Ascending aorta (tissue), 2 donors: ENCODE results near the gene UGCG. TPM values are rescaled to one million over a fixed set of nuclear protein-coding genes. Genes with fewer than 3 reads are reported as not detected.

Source experiments
- DNase-seq, 2 donors: peaks; one replicate each; pipeline ENCODE4 v3.0.0-alpha.2; 2019; ENCODE audit warnings: low spot score in 2 of 2
- H3K27ac ChIP-seq, 2 donors: fragments of 200-600 bp; sonication (generic); one replicate each; pipeline ENCODE4 v1.5.1; 2016 to 2017; ENCODE audit warnings: mild to moderate bottlenecking in 1 of 2
- H3K27me3 ChIP-seq: fragments of 200-600 bp; sonication (generic); one replicate; pipeline ENCODE4 v1.5.1; 2017
- H3K36me3 ChIP-seq, 2 donors: fragments of 200-600 bp; sonication (generic); one replicate each; pipeline ENCODE4 v1.5.1; 2016
- H3K4me1 ChIP-seq, 2 donors: fragments of 200-600 bp; sonication (generic); one replicate each; pipeline ENCODE4 v1.5.1; 2016 to 2017; ENCODE audit warnings: mild to moderate bottlenecking in 1 of 2
- H3K4me3 ChIP-seq, 2 donors: fragments of 200-600 bp; sonication (generic); one replicate each; pipeline ENCODE4 v1.5.1; 2016 to 2017; ENCODE audit warnings: mild to moderate bottlenecking in 1 of 2
- H3K9me3 ChIP-seq, 2 donors: fragments of 200-600 bp; sonication (generic); one replicate each; pipeline ENCODE4 v1.5.1; 2016
- CTCF ChIP-seq, 3 experiments: fragments of 200-600 bp in 2 of 3; fragments of 450-650 bp in 1 of 3; sonication (generic) in 2 of 3; IDR thresholded peaks; one replicate each; pipeline ENCODE4 v1.5.1; 2016 to 2019; ENCODE audit warnings: antibody characterized with exemption in 3 of 3, mild to moderate bottlenecking in 1 of 3, moderate library complexity in 1 of 3
- intact Hi-C: fragments of 100-400 bp; cut with DNase I; formaldehyde crosslinking; loops from one replicate; pipeline ENCODE4 v1.15.1; 2023
- total RNA-seq: library from RNA; depleted of rRNA; stranded (reverse); fragments of >200 nt; gene quantifications from one replicate; pipeline ENCODE4 v1.1.0, GENCODE V29; 2016

The UGCG gene
- total RNA-seq, 1 donor from 2014 or later = 5.7 TPM

- Histone ChIP-seq H3K4me3 (no peak overlapping the region), H3K27me3 (no peaks in the 10 kb centered on the region), H3K36me3 (peaks cover 38 to 42% of the 10 kb centered on the region in 2 donors), H3K27ac (no peak overlapping the region), H3K4me1 (peaks cover 0 to 4% of the 10 kb centered on the region in 2 donors), H3K9me3 (no peaks in the 10 kb centered on the region)
- intact Hi-C loops = no loop called here
- no peak for DNase-seq
- no peak for TF ChIP-seq CTCF (IDR thresholded peaks at IDR 0.05)
Observed at GRCh38 chr9:111934747-111935146, 38.1 kb downstream of the UGCG start.

- no peak overlapping the region for H3K4me3 ChIP-seq
- DNase-seq = no peak
- no peak overlapping the region for H3K27ac ChIP-seq
- intact Hi-C loops = no loop called here
- no peaks in the 10 kb centered on the region for H3K9me3 ChIP-seq
- H3K36me3 ChIP-seq = peaks cover 29 to 32% of the 10 kb centered on the region in 2 donors
- no peaks in the 10 kb centered on the region for H3K27me3 ChIP-seq
- no peak for TF ChIP-seq CTCF (IDR thresholded peaks at IDR 0.05)
- H3K4me1 ChIP-seq = peaks cover 0 to 4% of the 10 kb centered on the region in 2 donors
Observed at GRCh38 chr9:111936391-111936790, 39.8 kb downstream of the UGCG start.

- Histone ChIP-seq H3K4me3 (no peak overlapping the region), H3K27ac (peak overlapping the region in 1 of 2 donors; percentile 19), H3K9me3 (no peaks in the 10 kb centered on the region), H3K27me3 (no peaks in the 10 kb centered on the region), H3K36me3 (peaks cover 20 to 24% of the 10 kb centered on the region in 2 donors), H3K4me1 (peaks cover 0 to 4% of the 10 kb centered on the region in 2 donors)
- intact Hi-C loops = no loop called here
- no peak for TF ChIP-seq CTCF (IDR thresholded peaks at IDR 0.05)
- no peak for DNase-seq
Observed at GRCh38 chr9:111937301-111937700, 40.7 kb downstream of the UGCG start.

GRCh38 chr9:111937781-111938426, 41.3 kb downstream of the UGCG start:
- no peaks in the 10 kb centered on the region for H3K9me3 ChIP-seq
- intact Hi-C loops = no loop called here
- no peak for TF ChIP-seq CTCF (IDR thresholded peaks at IDR 0.05)
- DNase-seq = peak; percentile 19 to 68
- no peak overlapping the region for H3K4me3 ChIP-seq
- H3K27me3 ChIP-seq = no peaks in the 10 kb centered on the region
- H3K4me1 ChIP-seq = peaks cover 0 to 4% of the 10 kb centered on the region in 2 donors
- H3K36me3 ChIP-seq = peaks cover 14 to 18% of the 10 kb centered on the region in 2 donors
- H3K27ac ChIP-seq = peak overlapping the region; percentile 3 to 19

- Histone ChIP-seq H3K27me3 (no peaks in the 10 kb centered on the region), H3K27ac (peak overlapping the region; percentile 3 to 19), H3K9me3 (no peaks in the 10 kb centered on the region), H3K4me3 (no peak overlapping the region), H3K4me1 (peaks cover 0 to 4% of the 10 kb centered on the region in 2 donors), H3K36me3 (peaks cover 13% of the 10 kb centered on the region in 2 donors)
- intact Hi-C loops = no loop called here
- TF ChIP-seq CTCF (IDR thresholded peaks at IDR 0.05) = no peak
- DNase-seq = no peak
Observed at GRCh38 chr9:111938427-111938800, 41.8 kb downstream of the UGCG start.
